Hepatocyte (in vitro differentiated cells): ENCODE measurements around the gene SIL1.

ENCODE experiments used
- CTCF ChIP-seq: fragments of 200-600 bp; sonication (generic); IDR thresholded peaks from 2 replicates; pipeline ENCODE4 v1.5.1; 2016; ENCODE audit warnings: antibody characterized with exemption, mild to moderate bottlenecking; ENCODE audit not compliant: poor library complexity
- EZH2 ChIP-seq: fragments of 200-600 bp; sonication (generic); IDR thresholded peaks from 2 replicates; pipeline ENCODE4 v1.6.1; 2016; ENCODE audit warnings: antibody characterized with exemption, mild to moderate bottlenecking, borderline replicate concordance
- EZH2phosphoT487 ChIP-seq: fragments of 200-600 bp; sonication (generic); IDR thresholded peaks from one replicate; pipeline ENCODE4 v1.6.1; 2018; ENCODE audit warnings: antibody characterized with exemption, mild to moderate bottlenecking, low read depth, moderate library complexity; ENCODE audit not compliant: unreplicated experiment, severe bottlenecking

GRCh38 chr5:138947780-138948179, 250.4 kb downstream of the SIL1 start:
- no peak for TF ChIP-seq CTCF
- no peak for TF ChIP-seq EZH2
- no peak for TF ChIP-seq EZH2phosphoT487
